Measurements from ENCODE around the gene GLB1L.
"Not testable (repeated sequence)": the region's sequence is repeated elsewhere in the genome, so short reads cannot be mapped to it uniquely, and the experiment has no call there.

Gene GLB1L

GRCh38 chr2:219279916-219280516 lies 34.8 kb upstream of the GLB1L start:
- DNase-seq = no peak

GRCh38 chr2:219279151-219279915 lies 34.1 kb upstream of the GLB1L start, which contains the start of gene DNAJB2:
Gene DNAJB2, plus strand, starts transcription at chr2:219279366. Its CDS starts 468 bp downstream, at chr2:219279834.
- DNase-seq = peak; percentile 99

- no peak for DNase-seq
Measured at GRCh38 chr2:219278655-219279150, 33.5 kb upstream of the GLB1L start.

- DNase-seq = peak; percentile 69 to 74
Measured at GRCh38 chr2:219277703-219278654, 32.7 kb upstream of the GLB1L start.

GRCh38 chr2:219274361-219274921 lies 29.2 kb upstream of the GLB1L start:
- no peak for DNase-seq

- no peak for DNase-seq
Measured at GRCh38 chr2:219273937-219274336, 28.7 kb upstream of the GLB1L start.

GRCh38 chr2:219272995-219273394 lies 27.8 kb upstream of the GLB1L start:
- no peak for DNase-seq

- no peak for DNase-seq
Measured at GRCh38 chr2:219272356-219272755, 27.1 kb upstream of the GLB1L start.

GRCh38 chr2:219271021-219271420 lies 25.8 kb upstream of the GLB1L start:
- no peak for DNase-seq

GRCh38 chr2:219270055-219270372 lies 24.8 kb upstream of the GLB1L start:
- no peak for DNase-seq

- no peak for DNase-seq
Measured at GRCh38 chr2:219269362-219270054, 24.3 kb upstream of the GLB1L start.

- no peak for DNase-seq
Measured at GRCh38 chr2:219268294-219268693, 23.1 kb upstream of the GLB1L start.

- no peak for DNase-seq
Measured at GRCh38 chr2:219266886-219267285, 21.6 kb upstream of the GLB1L start.

GRCh38 chr2:219266232-219266631 lies 21.0 kb upstream of the GLB1L start:
- no peak for DNase-seq

- no peak for DNase-seq
Measured at GRCh38 chr2:219261024-219261855, 16.0 kb upstream of the GLB1L start.

GRCh38 chr2:219258942-219259341 lies 13.7 kb upstream of the GLB1L start:
- not testable (repeated sequence) for DNase-seq

GRCh38 chr2:219254590-219255201 lies 9.5 kb upstream of the GLB1L start:
- peak; percentile 44 to 50 for DNase-seq

- DNase-seq = peak; percentile 89 to 92
Measured at GRCh38 chr2:219253753-219254589, 8.7 kb upstream of the GLB1L start, which contains the start of gene TUBA4A. Gene TUBA4A, minus strand, starts transcription at chr2:219253918. Its CDS starts 60 bp downstream, at chr2:219253858.

- DNase-seq = peak; percentile 46 to 47
Measured at GRCh38 chr2:219252900-219253752, 7.9 kb upstream of the GLB1L start, which contains the start of gene TUBA4B. Gene TUBA4B, plus strand, starts transcription at chr2:219253243. Its CDS starts 165 bp downstream, at chr2:219253408.

Measured in activated CD4-positive, alpha-beta T cell treated with anti-CD3 and anti-CD28 coated beads for 4 hours (primary cell).